CD1c-positive myeloid dendritic cell (primary cell): ENCODE results near the gene IQCM.
"Not testable (repeated sequence)": the region's sequence is repeated elsewhere in the genome, so short reads cannot be mapped to it uniquely, and the experiment has no call there.

Experiments
- DNase-seq: peaks from one replicate; pipeline ENCODE4 v3.0.0-alpha.2; 2016; ENCODE audit errors: extremely low spot score

IQCM gene

GRCh38 chr4:149465955-149466354 lies 349.7 kb downstream of the IQCM start:
- DNase-seq = no peak

- DNase-seq = no peak
Observed at GRCh38 chr4:149443537-149443936, 372.1 kb downstream of the IQCM start.

GRCh38 chr4:149441338-149441737 lies 374.3 kb downstream of the IQCM start:
- no peak for DNase-seq

- no peak for DNase-seq
Observed at GRCh38 chr4:149426461-149426860, 389.2 kb downstream of the IQCM start.

- no peak for DNase-seq
Observed at GRCh38 chr4:149409555-149409962, 406.1 kb downstream of the IQCM start.

- DNase-seq = no peak
Observed at GRCh38 chr4:149409146-149409545, 406.5 kb downstream of the IQCM start.

- DNase-seq = no peak
Observed at GRCh38 chr4:149404143-149404542, 411.5 kb downstream of the IQCM start.

GRCh38 chr4:149403081-149403480 lies 412.6 kb downstream of the IQCM start:
- DNase-seq = no peak

GRCh38 chr4:149398993-149399392 lies 416.6 kb downstream of the IQCM start:
- no peak for DNase-seq

- DNase-seq = no peak
Observed at GRCh38 chr4:149370785-149371420, 444.7 kb downstream of the IQCM start.

- DNase-seq = no peak
Observed at GRCh38 chr4:149370002-149370401, 445.6 kb downstream of the IQCM start.

- no peak for DNase-seq
Observed at GRCh38 chr4:149353241-149353640, 462.4 kb downstream of the IQCM start.

GRCh38 chr4:149349541-149349940 lies 466.1 kb downstream of the IQCM start:
- DNase-seq = no peak

- no peak for DNase-seq
Observed at GRCh38 chr4:149347139-149347538, 468.5 kb downstream of the IQCM start.

- DNase-seq = no peak
Observed at GRCh38 chr4:149345424-149345823, 470.2 kb downstream of the IQCM start.

- no peak for DNase-seq
Observed at GRCh38 chr4:149344436-149344835, 471.2 kb downstream of the IQCM start.

- DNase-seq = no peak
Observed at GRCh38 chr4:149343614-149344013, 472.0 kb downstream of the IQCM start.

GRCh38 chr4:149341117-149341516 lies 474.5 kb downstream of the IQCM start:
- DNase-seq = not testable (repeated sequence)

- no peak for DNase-seq
Observed at GRCh38 chr4:149328161-149328560, 487.5 kb downstream of the IQCM start.

GRCh38 chr4:149322203-149322602 lies 493.4 kb downstream of the IQCM start:
- no peak for DNase-seq

GRCh38 chr4:149321438-149321837 lies 494.2 kb downstream of the IQCM start:
- DNase-seq = no peak

- no peak for DNase-seq
Observed at GRCh38 chr4:149311076-149311475, 504.6 kb downstream of the IQCM start.

GRCh38 chr4:149306537-149306936 lies 509.1 kb downstream of the IQCM start:
- DNase-seq = no peak
